NT2/D1 (cell line): ENCODE data around the gene OTUB2.

ENCODE experiments used
- SUZ12 ChIP-seq: IDR thresholded peaks from 2 replicates; pipeline ENCODE4 v1.6.1; 2011; ENCODE audit not compliant: insufficient read length, insufficient read depth; ENCODE audit errors: extremely low read depth
- YY1 ChIP-seq: IDR thresholded peaks from 2 replicates; pipeline ENCODE4 v1.6.1; 2011; ENCODE audit not compliant: insufficient read length, insufficient read depth
- ZNF274 ChIP-seq: IDR thresholded peaks from 2 replicates; pipeline ENCODE4 v1.6.1; 2011; ENCODE audit warnings: mild to moderate bottlenecking, low read depth, low read length

DNA sequence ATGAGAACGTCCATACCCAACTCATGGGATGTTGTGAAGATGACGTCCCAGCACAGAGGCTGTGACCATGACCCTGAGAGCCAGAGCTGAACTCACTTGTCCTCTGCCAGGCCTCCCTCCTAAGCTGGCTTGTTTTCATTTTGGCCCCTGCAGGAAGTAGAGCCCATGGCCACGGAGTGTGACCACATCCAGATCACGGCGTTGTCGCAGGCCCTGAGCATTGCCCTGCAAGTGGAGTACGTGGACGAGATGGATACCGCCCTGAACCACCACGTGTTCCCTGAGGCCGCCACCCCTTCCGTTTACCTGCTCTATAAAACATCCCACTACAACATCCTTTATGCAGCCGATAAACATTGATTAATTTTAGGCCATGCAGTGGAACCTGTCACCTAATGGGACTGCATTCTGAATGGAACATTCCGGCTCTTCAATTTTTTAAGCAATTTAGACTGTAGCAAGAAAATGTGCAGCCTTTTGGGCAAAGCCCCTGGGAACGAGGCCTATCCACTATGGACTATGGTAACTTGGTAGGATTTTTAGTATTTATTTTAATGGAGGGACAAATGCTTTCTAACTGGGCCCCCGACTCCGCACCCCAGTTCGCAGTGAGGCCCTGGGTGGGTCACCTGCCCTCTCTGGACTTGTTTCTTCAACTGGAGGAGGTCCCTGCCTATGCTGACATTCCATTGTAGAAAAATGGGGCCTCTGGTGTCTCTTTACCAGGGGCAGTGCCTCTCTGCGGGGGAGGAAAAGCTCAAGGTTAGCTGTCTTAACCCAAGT, 19.6 kb downstream of the OTUB2 start:
- TF ChIP-seq YY1 (no peak), ZNF274 (no peak), SUZ12 (no peak)
